Adrenal gland (tissue), 5 donors: Measurements from ENCODE around the gene ABCC4.

Experiments
- CTCF ChIP-seq, 6 experiments: fragments of 450-650 bp in 4 of 6; fragments of 200-600 bp in 2 of 6; sonication (generic) in 1 of 6; IDR thresholded peaks; 1 replicate in 5 of 6; 2 replicates in 1 of 6; pipeline versions ENCODE4 v1.5.1 to v1.8.0; 2016 to 2021; ENCODE audit warnings: antibody characterized with exemption in 6 of 6, mild to moderate bottlenecking in 2 of 6, moderate library complexity in 1 of 6
- POLR2A ChIP-seq, 2 donors: fragments of 450-650 bp; IDR thresholded peaks; one replicate each; pipeline ENCODE4 v1.6.1; 2017; ENCODE audit warnings: antibody characterized with exemption in 2 of 2, mild to moderate bottlenecking in 2 of 2, moderate library complexity in 1 of 2
- donor health status: DM: no; HTN: no; CAD: no.

GRCh38 chr13:95019886-95020285 is 281.4 kb downstream of the ABCC4 start:
- TF ChIP-seq CTCF (IDR thresholded peaks at IDR 0.05) (no peak), POLR2A (IDR thresholded peaks at IDR 0.05) (no peak)
